ENCODE data around the gene REV1. TPM values are rescaled to one million over a fixed set of nuclear protein-coding genes. Genes with fewer than 3 reads are reported as not detected.
A peak's percentile ranks its signal among the peaks of the same experiment; 100 is the strongest.
"Not testable (repeated sequence)": the region's sequence is repeated elsewhere in the genome, so short reads cannot be mapped to it uniquely, and the experiment has no call there.

Gene REV1
- total RNA-seq, 1 experiment from 2014 or later, result 38.6 TPM

DNA sequence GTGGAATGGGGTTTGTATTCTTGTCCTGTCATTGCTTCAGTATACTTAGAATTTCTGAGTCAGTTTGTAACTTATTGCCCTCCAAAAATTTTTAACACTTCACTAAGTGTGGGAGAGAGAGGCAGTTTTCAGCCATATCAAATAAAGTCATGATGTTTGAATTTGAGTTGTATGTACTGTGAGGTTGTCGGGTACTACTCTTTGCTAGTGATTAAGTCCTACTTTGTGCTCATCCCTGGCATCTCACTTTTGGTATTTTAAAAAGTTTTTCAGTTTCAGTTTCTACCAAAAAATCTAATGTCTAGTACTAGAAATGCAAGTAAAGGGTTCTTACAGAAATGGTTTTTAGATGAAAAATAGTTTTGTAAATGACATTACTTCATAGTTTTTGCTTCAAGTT is 111.9 kb downstream of the REV1 start:
- no TSS peak for BruUV-seq (replicated peaks)
- H3K27ac Mint-ChIP-seq (ENCODE audit: low read depth, unreplicated experiment), result no peak overlapping the region
- intact Hi-C loops (cut with micrococcal nuclease), result no loop called here
- ChIA-PET POLR2A (interaction anchor here (1.1 to 1.6 kb wide), 2 partner anchors 12 to 16 kb away, joined by 3 to 4 read pairs; no protein-coding TSS in a partner anchor), CTCF (no interaction called here)
- no peaks in the 10 kb centered on the region for H3K27me3 Mint-ChIP-seq (ENCODE audit: insufficient read depth, unreplicated experiment)
- H3K4me3 Mint-ChIP-seq (ENCODE audit: unreplicated experiment), result no peak overlapping the region
- DNase-seq (ENCODE audit: unreplicated experiment), result no peak
- peaks cover 81% of the 10 kb centered on the region for H3K36me3 Mint-ChIP-seq (ENCODE audit: insufficient read depth, unreplicated experiment)
- no peaks in the 10 kb centered on the region for H3K4me1 Mint-ChIP-seq (ENCODE audit: insufficient read depth, unreplicated experiment)
- H3K9me3 Mint-ChIP-seq (ENCODE audit: unreplicated experiment), result no peaks in the 10 kb centered on the region
- TF ChIP-seq, protein P1, sequence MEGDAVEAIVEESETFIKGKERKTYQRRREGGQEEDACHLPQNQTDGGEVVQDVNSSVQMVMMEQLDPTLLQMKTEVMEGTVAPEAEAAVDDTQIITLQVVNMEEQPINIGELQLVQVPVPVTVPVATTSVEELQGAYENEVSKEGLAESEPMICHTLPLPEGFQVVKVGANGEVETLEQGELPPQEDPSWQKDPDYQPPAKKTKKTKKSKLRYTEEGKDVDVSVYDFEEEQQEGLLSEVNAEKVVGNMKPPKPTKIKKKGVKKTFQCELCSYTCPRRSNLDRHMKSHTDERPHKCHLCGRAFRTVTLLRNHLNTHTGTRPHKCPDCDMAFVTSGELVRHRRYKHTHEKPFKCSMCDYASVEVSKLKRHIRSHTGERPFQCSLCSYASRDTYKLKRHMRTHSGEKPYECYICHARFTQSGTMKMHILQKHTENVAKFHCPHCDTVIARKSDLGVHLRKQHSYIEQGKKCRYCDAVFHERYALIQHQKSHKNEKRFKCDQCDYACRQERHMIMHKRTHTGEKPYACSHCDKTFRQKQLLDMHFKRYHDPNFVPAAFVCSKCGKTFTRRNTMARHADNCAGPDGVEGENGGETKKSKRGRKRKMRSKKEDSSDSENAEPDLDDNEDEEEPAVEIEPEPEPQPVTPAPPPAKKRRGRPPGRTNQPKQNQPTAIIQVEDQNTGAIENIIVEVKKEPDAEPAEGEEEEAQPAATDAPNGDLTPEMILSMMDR (IDR thresholded peaks at IDR 0.05; ENCODE audit: unreplicated experiment), result no peak

DNA sequence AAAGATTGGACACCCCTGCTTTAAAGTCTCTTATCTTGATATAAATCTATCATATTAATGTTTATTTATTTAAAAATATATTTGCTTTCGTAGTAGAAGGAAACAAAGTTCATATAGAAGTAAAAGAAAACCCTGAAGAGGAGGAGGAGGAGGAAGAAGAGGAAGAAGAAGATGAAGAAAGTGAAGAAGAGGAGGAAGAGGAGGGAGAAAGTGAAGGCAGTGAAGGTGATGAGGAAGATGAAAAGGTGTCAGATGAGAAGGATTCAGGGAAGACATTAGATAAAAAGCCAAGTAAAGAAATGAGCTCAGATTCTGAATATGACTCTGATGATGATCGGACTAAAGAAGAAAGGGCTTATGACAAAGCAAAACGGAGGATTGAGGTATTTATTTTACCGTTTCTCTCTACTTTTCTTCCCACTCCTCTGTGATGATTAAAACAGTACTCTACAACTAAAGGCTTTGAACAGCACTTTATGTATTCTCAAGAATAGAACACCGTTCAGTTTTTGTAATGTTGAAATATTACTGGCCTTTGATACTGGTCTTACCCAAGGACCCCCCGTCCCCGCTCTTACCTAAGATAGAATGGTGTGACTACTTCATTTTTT is 113.5 kb downstream of the REV1 start:
- H3K4me3 Mint-ChIP-seq (ENCODE audit: unreplicated experiment), result no peak overlapping the region
- peaks cover 92% of the 10 kb centered on the region for H3K36me3 Mint-ChIP-seq (ENCODE audit: insufficient read depth, unreplicated experiment)
- intact Hi-C loops (cut with micrococcal nuclease), result no loop called here
- peak overlapping the region; percentile 44 for H3K27ac Mint-ChIP-seq (ENCODE audit: low read depth, unreplicated experiment)
- TF ChIP-seq, protein P1 (IDR thresholded peaks at IDR 0.05; ENCODE audit: unreplicated experiment), result no peak
- no TSS peak for BruUV-seq (replicated peaks)
- H3K27me3 Mint-ChIP-seq (ENCODE audit: insufficient read depth, unreplicated experiment), result no peaks in the 10 kb centered on the region
- H3K9me3 Mint-ChIP-seq (ENCODE audit: unreplicated experiment), result no peaks in the 10 kb centered on the region
- ChIA-PET CTCF (no interaction called here), POLR2A (interaction anchor here (1.1 kb wide), 1 partner anchor 17 kb away, joined by 4 read pairs; no protein-coding TSS in a partner anchor)
- H3K4me1 Mint-ChIP-seq (ENCODE audit: insufficient read depth, unreplicated experiment), result no peaks in the 10 kb centered on the region
- no peak for DNase-seq (ENCODE audit: unreplicated experiment)

DNA sequence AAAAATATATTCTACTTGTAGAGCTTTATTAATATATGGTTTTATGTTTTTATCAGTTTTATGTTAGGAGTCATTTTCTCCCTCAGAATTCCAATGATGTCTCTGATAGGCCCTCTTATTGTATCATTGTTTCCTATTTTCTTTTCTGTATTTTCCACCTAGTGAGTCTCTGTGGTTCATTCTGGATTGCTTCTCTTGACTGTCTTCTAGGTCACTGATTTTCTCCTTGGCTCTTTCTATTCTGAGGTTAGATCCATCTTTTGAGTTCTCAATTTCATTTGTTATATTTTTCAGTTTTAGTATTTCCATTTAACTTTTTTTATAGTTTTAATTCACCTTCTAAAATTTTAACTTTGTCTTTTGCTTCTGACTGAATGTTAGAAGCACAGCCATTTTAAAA is 115.1 kb downstream of the REV1 start:
- Mint-ChIP-seq H3K36me3 (ENCODE audit: insufficient read depth, unreplicated experiment) (peaks cover 86% of the 10 kb centered on the region), H3K27ac (ENCODE audit: low read depth, unreplicated experiment) (peak overlapping the region; percentile 69), H3K4me3 (ENCODE audit: unreplicated experiment) (no peak overlapping the region), H3K4me1 (ENCODE audit: insufficient read depth, unreplicated experiment) (no peaks in the 10 kb centered on the region), H3K9me3 (ENCODE audit: unreplicated experiment) (no peaks in the 10 kb centered on the region), H3K27me3 (ENCODE audit: insufficient read depth, unreplicated experiment) (no peaks in the 10 kb centered on the region)
- ChIA-PET CTCF (interaction anchor here (1.2 kb wide), 1 partner anchor 279 kb away, joined by 3 read pairs; no protein-coding TSS in a partner anchor), POLR2A (interaction anchor here (1.3 kb wide), 1 partner anchor 12 kb away, joined by 3 read pairs; no protein-coding TSS in a partner anchor)
- intact Hi-C loops (cut with micrococcal nuclease), result no loop called here
- no peak for DNase-seq (ENCODE audit: unreplicated experiment)
- TF ChIP-seq, protein P1 (IDR thresholded peaks at IDR 0.05; ENCODE audit: unreplicated experiment), result no peak
- BruUV-seq (replicated peaks), result no TSS peak

DNA sequence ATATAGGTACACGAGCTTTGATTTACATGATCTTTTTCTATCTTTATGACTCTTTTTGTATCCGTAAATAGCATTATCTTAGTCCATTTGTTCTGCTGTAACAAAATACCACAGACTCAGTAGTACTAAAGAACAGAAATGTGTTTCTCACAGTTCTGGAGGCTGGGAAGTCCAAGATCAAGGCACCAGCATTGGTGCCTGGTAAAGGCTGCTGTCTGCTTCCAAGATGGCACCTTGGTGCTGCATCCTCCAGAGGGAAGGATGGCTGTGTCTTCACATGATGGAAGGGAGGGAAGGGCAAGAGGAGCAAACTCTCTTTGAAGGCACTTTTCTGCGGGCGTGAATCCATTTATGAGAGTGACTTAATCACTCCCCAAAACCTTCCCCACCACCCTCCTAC is 116.7 kb downstream of the REV1 start:
- no peaks in the 10 kb centered on the region for H3K9me3 Mint-ChIP-seq (ENCODE audit: unreplicated experiment)
- intact Hi-C loops (cut with micrococcal nuclease), result no loop called here
- TF ChIP-seq, protein P1 (IDR thresholded peaks at IDR 0.05; ENCODE audit: unreplicated experiment), result no peak
- ChIA-PET CTCF (interaction anchor here (1.0 to 2.8 kb wide), 2 partner anchors 8 to 10 kb away, joined by 3 to 14 read pairs; no protein-coding TSS in a partner anchor), POLR2A (interaction anchor here (1.2 kb wide), 1 partner anchor 36 kb away, joined by 3 read pairs; the partner anchor contains the start of gene EIF5B)
- H3K27me3 Mint-ChIP-seq (ENCODE audit: insufficient read depth, unreplicated experiment), result no peaks in the 10 kb centered on the region
- no peak for DNase-seq (ENCODE audit: unreplicated experiment)
- BruUV-seq (replicated peaks), result no TSS peak
- peaks cover 81% of the 10 kb centered on the region for H3K36me3 Mint-ChIP-seq (ENCODE audit: insufficient read depth, unreplicated experiment)
- H3K4me3 Mint-ChIP-seq (ENCODE audit: unreplicated experiment), result no peak overlapping the region
- peak overlapping the region; percentile 31 for H3K27ac Mint-ChIP-seq (ENCODE audit: low read depth, unreplicated experiment)
- no peaks in the 10 kb centered on the region for H3K4me1 Mint-ChIP-seq (ENCODE audit: insufficient read depth, unreplicated experiment)

GRCh38 chr2:99368854-99369253 is 121.0 kb downstream of the REV1 start:
- BruUV-seq (replicated peaks); DNase-seq (ENCODE audit: unreplicated experiment); H3K9me3 Mint-ChIP-seq (ENCODE audit: unreplicated experiment); H3K4me3 Mint-ChIP-seq (ENCODE audit: unreplicated experiment); POLR2A ChIA-PET; intact Hi-C loops (cut with micrococcal nuclease); H3K27me3 Mint-ChIP-seq (ENCODE audit: insufficient read depth, unreplicated experiment); H3K4me1 Mint-ChIP-seq (ENCODE audit: insufficient read depth, unreplicated experiment); CTCF ChIA-PET; H3K27ac Mint-ChIP-seq (ENCODE audit: low read depth, unreplicated experiment): not testable (repeated sequence)
- peaks cover 82% of the 10 kb centered on the region for H3K36me3 Mint-ChIP-seq (ENCODE audit: insufficient read depth, unreplicated experiment)
